Measurements from ENCODE around the gene AGBL4.

AGBL4 gene

DNA sequence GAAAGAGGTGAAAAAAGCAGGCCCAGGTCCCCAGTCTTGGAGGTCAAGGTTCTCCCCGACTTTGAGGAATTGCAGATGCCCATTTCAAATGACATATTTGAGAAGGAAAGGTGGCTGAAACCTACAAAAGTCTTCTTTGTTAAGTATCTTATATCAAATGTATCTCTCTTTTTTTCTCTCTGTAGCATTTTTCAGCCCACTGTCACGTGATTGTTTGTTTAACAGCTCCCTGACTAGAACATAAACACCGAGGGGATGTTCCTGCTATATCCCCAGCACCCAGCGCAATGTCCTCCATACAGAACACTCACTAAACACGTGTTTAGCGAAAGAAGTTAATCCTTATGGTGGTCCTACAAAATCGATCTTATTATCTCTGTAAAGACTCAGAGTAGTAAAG, 1274.7 kb downstream of the AGBL4 start:
- H3K4me1 Mint-ChIP-seq, result no peaks in the 10 kb centered on the region
- no peaks in the 10 kb centered on the region for H3K9me3 Mint-ChIP-seq
- no peak overlapping the region for H3K27ac Mint-ChIP-seq
- peaks cover 64% of the 10 kb centered on the region for H3K36me3 Mint-ChIP-seq (ENCODE audit: low read depth)
- TF ChIP-seq, protein P1, sequence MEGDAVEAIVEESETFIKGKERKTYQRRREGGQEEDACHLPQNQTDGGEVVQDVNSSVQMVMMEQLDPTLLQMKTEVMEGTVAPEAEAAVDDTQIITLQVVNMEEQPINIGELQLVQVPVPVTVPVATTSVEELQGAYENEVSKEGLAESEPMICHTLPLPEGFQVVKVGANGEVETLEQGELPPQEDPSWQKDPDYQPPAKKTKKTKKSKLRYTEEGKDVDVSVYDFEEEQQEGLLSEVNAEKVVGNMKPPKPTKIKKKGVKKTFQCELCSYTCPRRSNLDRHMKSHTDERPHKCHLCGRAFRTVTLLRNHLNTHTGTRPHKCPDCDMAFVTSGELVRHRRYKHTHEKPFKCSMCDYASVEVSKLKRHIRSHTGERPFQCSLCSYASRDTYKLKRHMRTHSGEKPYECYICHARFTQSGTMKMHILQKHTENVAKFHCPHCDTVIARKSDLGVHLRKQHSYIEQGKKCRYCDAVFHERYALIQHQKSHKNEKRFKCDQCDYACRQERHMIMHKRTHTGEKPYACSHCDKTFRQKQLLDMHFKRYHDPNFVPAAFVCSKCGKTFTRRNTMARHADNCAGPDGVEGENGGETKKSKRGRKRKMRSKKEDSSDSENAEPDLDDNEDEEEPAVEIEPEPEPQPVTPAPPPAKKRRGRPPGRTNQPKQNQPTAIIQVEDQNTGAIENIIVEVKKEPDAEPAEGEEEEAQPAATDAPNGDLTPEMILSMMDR (IDR thresholded peaks at IDR 0.05; ENCODE audit: unreplicated experiment in 3 of 3), result no peak
- no peak overlapping the region for H3K4me3 Mint-ChIP-seq
- H3K27me3 Mint-ChIP-seq (ENCODE audit: low read depth), result no peaks in the 10 kb centered on the region

DNA sequence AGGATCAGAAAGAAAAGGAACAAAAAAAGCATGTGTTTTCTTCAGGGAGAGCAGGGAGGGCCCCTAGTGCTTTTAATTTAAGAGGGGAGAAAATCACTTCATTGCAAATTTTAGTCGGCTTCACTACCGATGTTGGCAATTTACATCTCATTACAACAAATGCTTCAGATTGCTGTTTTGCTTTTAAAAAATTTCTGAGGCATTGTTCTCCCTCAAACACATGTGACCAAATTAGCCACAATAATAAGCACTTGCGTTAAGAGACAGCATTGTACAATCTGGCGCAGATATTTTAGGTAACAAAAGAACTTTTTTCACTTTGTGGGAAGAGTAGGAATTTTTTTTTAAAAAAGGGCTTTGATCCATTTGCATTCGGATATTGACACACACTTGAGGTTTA, 1276.8 kb downstream of the AGBL4 start:
- TF ChIP-seq, protein P1 (IDR thresholded peaks at IDR 0.05; ENCODE audit: unreplicated experiment in 3 of 3), result no peak
- Mint-ChIP-seq H3K9me3 (no peaks in the 10 kb centered on the region), H3K4me1 (no peaks in the 10 kb centered on the region), H3K27ac (no peak overlapping the region), H3K4me3 (no peak overlapping the region), H3K27me3 (ENCODE audit: low read depth) (no peaks in the 10 kb centered on the region), H3K36me3 (ENCODE audit: low read depth) (peaks cover 69% of the 10 kb centered on the region)

DNA sequence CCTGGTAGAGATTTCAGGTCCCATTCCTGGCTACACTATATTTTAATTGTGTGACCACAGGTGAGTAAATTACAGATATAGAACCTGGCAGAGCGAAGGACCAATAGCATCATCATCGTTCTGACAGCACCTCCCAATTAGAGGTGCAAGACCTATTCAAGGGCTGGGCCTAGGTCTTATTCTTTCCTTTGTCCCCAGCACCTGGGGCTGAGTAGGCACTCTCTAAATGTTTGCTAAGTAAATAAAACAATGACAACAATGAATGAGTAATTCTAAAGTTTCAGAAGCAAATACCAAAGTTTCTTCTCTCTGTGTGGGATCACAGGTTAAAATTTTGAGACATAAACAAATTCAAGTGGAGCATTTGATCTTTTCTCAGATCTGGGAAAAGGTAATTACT, 1279.7 kb downstream of the AGBL4 start:
- no peak overlapping the region for H3K27ac Mint-ChIP-seq
- H3K27me3 Mint-ChIP-seq (ENCODE audit: low read depth), result no peaks in the 10 kb centered on the region
- H3K36me3 Mint-ChIP-seq (ENCODE audit: low read depth), result peaks cover 67% of the 10 kb centered on the region
- H3K4me1 Mint-ChIP-seq, result peaks cover 10% of the 10 kb centered on the region
- TF ChIP-seq, protein P1 (IDR thresholded peaks at IDR 0.05; ENCODE audit: unreplicated experiment in 3 of 3), result no peak
- no peaks in the 10 kb centered on the region for H3K9me3 Mint-ChIP-seq
- no peak overlapping the region for H3K4me3 Mint-ChIP-seq

DNA sequence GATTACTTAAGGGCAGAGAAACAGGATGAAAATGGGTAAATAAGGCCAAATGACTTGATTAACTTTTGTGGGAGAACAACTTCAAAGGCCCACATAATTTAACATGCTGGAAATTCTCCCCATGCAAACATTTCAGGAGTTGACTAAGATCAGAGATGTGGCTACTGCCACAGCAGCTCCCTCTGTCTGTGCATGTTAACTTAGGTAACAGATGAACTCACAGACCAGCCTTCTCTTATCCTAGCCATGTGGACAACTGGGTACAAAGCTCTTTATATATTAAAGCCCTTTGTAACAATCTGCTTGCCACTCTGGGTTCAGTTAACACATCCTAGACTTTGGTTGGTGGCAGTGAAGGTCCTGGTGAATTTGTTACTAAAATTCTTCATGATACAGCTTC, 1280.3 kb downstream of the AGBL4 start:
- H3K4me1 Mint-ChIP-seq, result peaks cover 10% of the 10 kb centered on the region
- H3K27me3 Mint-ChIP-seq (ENCODE audit: low read depth), result no peaks in the 10 kb centered on the region
- TF ChIP-seq, protein P1 (IDR thresholded peaks at IDR 0.05; ENCODE audit: unreplicated experiment in 3 of 3), result no peak
- no peak overlapping the region for H3K27ac Mint-ChIP-seq
- H3K9me3 Mint-ChIP-seq, result no peaks in the 10 kb centered on the region
- H3K4me3 Mint-ChIP-seq, result no peak overlapping the region
- peaks cover 67% of the 10 kb centered on the region for H3K36me3 Mint-ChIP-seq (ENCODE audit: low read depth)

DNA sequence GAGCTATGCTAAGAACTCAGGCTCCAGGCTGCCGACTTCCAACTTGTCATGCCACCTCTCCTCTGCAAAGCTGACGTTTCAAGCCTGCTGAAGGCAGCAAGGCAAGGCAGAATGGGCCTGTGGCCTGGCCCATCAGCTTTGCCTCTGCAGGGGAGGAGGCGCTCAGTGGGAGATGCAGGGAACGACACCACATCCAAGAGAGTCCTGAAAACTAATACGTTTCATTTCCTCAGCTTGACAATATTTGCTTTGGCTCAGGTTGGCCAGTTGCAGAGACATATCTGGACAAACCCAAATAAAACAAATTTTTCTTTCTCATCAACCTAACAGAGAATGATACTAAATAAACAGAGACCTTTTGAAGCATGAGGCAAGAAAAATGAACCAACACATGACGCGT, 1282.4 kb downstream of the AGBL4 start:
- H3K27me3 Mint-ChIP-seq (ENCODE audit: low read depth), result no peaks in the 10 kb centered on the region

DNA sequence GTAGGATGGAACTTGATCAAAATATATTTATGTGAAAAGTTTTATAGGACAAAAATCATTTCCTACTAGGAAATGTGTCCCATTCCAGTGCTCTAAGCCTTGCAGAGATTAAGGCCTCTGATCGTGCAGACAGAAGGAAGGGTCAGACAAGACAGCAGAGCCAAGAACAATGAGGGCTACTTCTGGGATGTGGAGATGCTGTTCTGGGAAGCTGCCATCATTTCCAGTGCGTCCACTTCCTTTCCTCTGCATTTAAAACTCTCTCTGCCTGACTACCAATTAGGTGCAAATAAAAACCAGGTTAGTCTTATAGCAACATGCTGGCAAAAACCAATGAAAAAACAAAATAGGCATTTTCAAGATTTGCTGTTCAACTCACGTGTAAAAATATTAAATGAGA, 1283.1 kb downstream of the AGBL4 start:
- Mint-ChIP-seq H3K4me1 (peaks cover 10% of the 10 kb centered on the region), H3K9me3 (no peaks in the 10 kb centered on the region), H3K4me3 (no peak overlapping the region), H3K27ac (no peak overlapping the region), H3K27me3 (ENCODE audit: low read depth) (no peaks in the 10 kb centered on the region), H3K36me3 (ENCODE audit: low read depth) (peaks cover 71% of the 10 kb centered on the region)
- TF ChIP-seq, protein P1 (IDR thresholded peaks at IDR 0.05; ENCODE audit: unreplicated experiment in 3 of 3), result no peak

More for the DNA sequence above, 1282.4 kb downstream of the AGBL4 start:
- Mint-ChIP-seq H3K4me1 (peaks cover 10% of the 10 kb centered on the region), H3K36me3 (ENCODE audit: low read depth) (peaks cover 69% of the 10 kb centered on the region), H3K27ac (no peak overlapping the region), H3K9me3 (no peaks in the 10 kb centered on the region), H3K4me3 (no peak overlapping the region)
- TF ChIP-seq, protein P1 (IDR thresholded peaks at IDR 0.05; ENCODE audit: unreplicated experiment in 3 of 3), result no peak

Data from nephron (organoid).